ENCODE measurements around the gene RMND1. TPM values are rescaled to one million over a fixed set of nuclear protein-coding genes. Genes with fewer than 3 reads are reported as not detected.

RMND1 gene
- total and polyA plus RNA-seq, 9 of the 15 experiments (the other 6 are each of a cell fraction or from before 2014, with no cell fraction given): 26.9 to 47.8 (median 36.2) TPM

GRCh38 chr6:151390851-151391470 is 61.0 kb downstream of the RMND1 start (continued):
- TF ChIP-seq GTF2F1 (IDR thresholded peaks at IDR 0.05; ENCODE audit: low read depth, low read length) (no peak), EHMT2 (IDR thresholded peaks at IDR 0.05) (no peak), ZMIZ1 (IDR thresholded peaks at IDR 0.05; ENCODE audit: low read depth in 2 of 2, low read length in 2 of 2) (no peak), ARID3A (IDR thresholded peaks at IDR 0.05; ENCODE audit: borderline replicate concordance, low read depth, low read length) (no peak), SMARCC2 (IDR thresholded peaks at IDR 0.05; ENCODE audit: low read depth) (no peak; the same call in 1 of the 2 replicates), MLLT1 (IDR thresholded peaks at IDR 0.05) (no peak), ZNF133 (CRISPR knock-in tag; IDR thresholded peaks at IDR 0.05) (no peak), CC2D1A (IDR thresholded peaks at IDR 0.05) (no peak), ELF1 (tag; IDR thresholded peaks at IDR 0.05) (peak; percentile 86), HMGN3 (IDR thresholded peaks at IDR 0.05; ENCODE audit: borderline replicate concordance, extremely low read depth, insufficient read length, low read depth, low read length) (peak; percentile 4), YBX1 (IDR thresholded peaks at IDR 0.05) (no peak), MLX (CRISPR knock-in tag; conservative IDR thresholded peaks at IDR 0.05) (0 out of 4 replicates have a peak, but pooled peaks of 1 of the 2 experiments have one; percentile 80), PYGO2 (tag; IDR thresholded peaks at IDR 0.05) (no peak), HCFC1 (IDR thresholded peaks at IDR 0.05; ENCODE audit: low read depth, low read length) (no peak; the same call in 1 of the 2 replicates)

All from K562 (cell line).